Measurements from ENCODE around the gene LATS2. TPM values are rescaled to one million over a fixed set of nuclear protein-coding genes. Genes with fewer than 3 reads are reported as not detected.
A peak's percentile ranks its signal among the peaks of the same experiment; 100 is the strongest.

LATS2 gene
- total RNA-seq, 1 experiment from 2014 or later, result 18.8 TPM

- CTCF ChIA-PET, result interaction anchor here (3.3 kb wide), 1 partner anchor 13 kb away, joined by 11 read pairs; no protein-coding TSS in a partner anchor
- no TSS peak for BruUV-seq (replicated peaks)
- Histone ChIP-seq H2AFZ (ENCODE audit: low read depth, low read length, poor library complexity, severe bottlenecking) (peak overlapping the region; percentile 74), H3K36me3 (ENCODE audit: control insufficient read depth in 1 of 2, insufficient read depth in 2 of 2, low read length in 2 of 2) (no peaks in the 10 kb centered on the region), H4K20me1 (ENCODE audit: insufficient read depth) (no peaks in the 10 kb centered on the region), H3K4me3 (replicated peaks in 1 of 2; ENCODE audit: low read depth in 1 of 2, low read length in 2 of 2) (no peak overlapping the region), H3K4me1 (ENCODE audit: control insufficient read depth in 1 of 2, insufficient read depth in 2 of 2, low read length in 2 of 2) (peaks cover 0 to 3% of the 10 kb centered on the region in 2 experiments; a peak in 2 of 4 replicates), H3K27ac (ENCODE audit: low read depth, low read length) (no peak overlapping the region), H3K4me2 (ENCODE audit: low read length) (no peak overlapping the region), H3K9me3 (ENCODE audit: control insufficient read depth in 1 of 2, insufficient read depth in 1 of 2, low read depth in 1 of 2, low read length in 2 of 2) (no peaks in the 10 kb centered on the region), H3K9me2 (ENCODE audit: insufficient read depth) (no peaks in the 10 kb centered on the region), H3K9ac (ENCODE audit: low read length) (no peak overlapping the region), H3K27me3 (ENCODE audit: insufficient read depth, low read length) (no peaks in the 10 kb centered on the region), H3K79me2 (ENCODE audit: insufficient read depth, low read length) (no peaks in the 10 kb centered on the region)
- ATAC-seq, result peak; percentile 74
- POLR2A ChIA-PET, result no interaction called here
- RAD21 ChIA-PET (ENCODE audit: low non-redundant PET in 1 of 2, low total read pairs in 2 of 2, uncharacterized antibody in 2 of 2, unreplicated experiment in 2 of 2), result interaction anchor here in 1 of 2 experiments (0.7 kb wide), 1 partner anchor 171 kb away, joined by 3 read pairs; no protein-coding TSS in a partner anchor
- intact Hi-C loops (cut with micrococcal nuclease), result no loop called here
- no peak for DNase-seq (ENCODE audit: low read depth, low spot score)
- TF ChIP-seq, protein P1, sequence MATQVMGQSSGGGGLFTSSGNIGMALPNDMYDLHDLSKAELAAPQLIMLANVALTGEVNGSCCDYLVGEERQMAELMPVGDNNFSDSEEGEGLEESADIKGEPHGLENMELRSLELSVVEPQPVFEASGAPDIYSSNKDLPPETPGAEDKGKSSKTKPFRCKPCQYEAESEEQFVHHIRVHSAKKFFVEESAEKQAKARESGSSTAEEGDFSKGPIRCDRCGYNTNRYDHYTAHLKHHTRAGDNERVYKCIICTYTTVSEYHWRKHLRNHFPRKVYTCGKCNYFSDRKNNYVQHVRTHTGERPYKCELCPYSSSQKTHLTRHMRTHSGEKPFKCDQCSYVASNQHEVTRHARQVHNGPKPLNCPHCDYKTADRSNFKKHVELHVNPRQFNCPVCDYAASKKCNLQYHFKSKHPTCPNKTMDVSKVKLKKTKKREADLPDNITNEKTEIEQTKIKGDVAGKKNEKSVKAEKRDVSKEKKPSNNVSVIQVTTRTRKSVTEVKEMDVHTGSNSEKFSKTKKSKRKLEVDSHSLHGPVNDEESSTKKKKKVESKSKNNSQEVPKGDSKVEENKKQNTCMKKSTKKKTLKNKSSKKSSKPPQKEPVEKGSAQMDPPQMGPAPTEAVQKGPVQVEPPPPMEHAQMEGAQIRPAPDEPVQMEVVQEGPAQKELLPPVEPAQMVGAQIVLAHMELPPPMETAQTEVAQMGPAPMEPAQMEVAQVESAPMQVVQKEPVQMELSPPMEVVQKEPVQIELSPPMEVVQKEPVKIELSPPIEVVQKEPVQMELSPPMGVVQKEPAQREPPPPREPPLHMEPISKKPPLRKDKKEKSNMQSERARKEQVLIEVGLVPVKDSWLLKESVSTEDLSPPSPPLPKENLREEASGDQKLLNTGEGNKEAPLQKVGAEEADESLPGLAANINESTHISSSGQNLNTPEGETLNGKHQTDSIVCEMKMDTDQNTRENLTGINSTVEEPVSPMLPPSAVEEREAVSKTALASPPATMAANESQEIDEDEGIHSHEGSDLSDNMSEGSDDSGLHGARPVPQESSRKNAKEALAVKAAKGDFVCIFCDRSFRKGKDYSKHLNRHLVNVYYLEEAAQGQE (IDR thresholded peaks at IDR 0.05; ENCODE audit: low read depth), result no peak
- no peak for TF ChIP-seq YY1 (IDR thresholded peaks at IDR 0.05; ENCODE audit: extremely low read depth, insufficient replicate concordance, low read depth, low read length)
- no peak for TF ChIP-seq FOSL1 (IDR thresholded peaks at IDR 0.05; ENCODE audit: low read depth)
- no peak for TF ChIP-seq SIN3A (IDR thresholded peaks at IDR 0.05; ENCODE audit: low read depth)
Observed at GRCh38 chr13:20938302-20938701, 123.1 kb downstream of the LATS2 start.

All from HCT116 (cell line).